Endothelial cell of umbilical vein (primary cell): ENCODE results near the gene NAT16.

Experiments used
- EZH2 ChIP-seq: IDR thresholded peaks from 2 replicates; pipeline ENCODE4 v1.6.1; 2012; ENCODE audit warnings: borderline replicate concordance, low read depth, mild to moderate bottlenecking, moderate library complexity, low read length, inconsistent platforms; ENCODE audit not compliant: severe bottlenecking
- FOS ChIP-seq: IDR thresholded peaks from 2 replicates; pipeline ENCODE4 v1.6.1; 2011; ENCODE audit warnings: mild to moderate bottlenecking, low read length, moderate library complexity, borderline replicate concordance; ENCODE audit not compliant: insufficient read depth
- POLR2A ChIP-seq: IDR thresholded peaks from 2 replicates; pipeline ENCODE4 v1.6.1; 2012; ENCODE audit warnings: low read depth, mild to moderate bottlenecking, control low read depth, low read length
- POLR2AphosphoS5 ChIP-seq: IDR thresholded peaks from 2 replicates; pipeline ENCODE4 v1.6.1; 2012; ENCODE audit warnings: low read depth, mild to moderate bottlenecking, control low read depth, low read length, moderate library complexity; ENCODE audit not compliant: insufficient read depth
- TF ChIP-seq, protein P1 (sequence below), 2 donors: IDR thresholded peaks; 1 replicate in 1 of 2; 2 replicates in 1 of 2; pipeline ENCODE4 v1.5.1; 2011; ENCODE audit warnings: low read length in 2 of 2, mild to moderate bottlenecking in 2 of 2, moderate library complexity in 2 of 2, control low read depth in 1 of 2, inconsistent platforms in 1 of 2, low read depth in 1 of 2; ENCODE audit not compliant: insufficient read depth in 1 of 2; ENCODE audit errors: extremely low read depth in 1 of 2
- TF ChIP-seq, protein P2 (sequence below): IDR thresholded peaks from 2 replicates; pipeline ENCODE4 v1.6.1; 2011; ENCODE audit not compliant: insufficient read depth, insufficient read length

DNA sequence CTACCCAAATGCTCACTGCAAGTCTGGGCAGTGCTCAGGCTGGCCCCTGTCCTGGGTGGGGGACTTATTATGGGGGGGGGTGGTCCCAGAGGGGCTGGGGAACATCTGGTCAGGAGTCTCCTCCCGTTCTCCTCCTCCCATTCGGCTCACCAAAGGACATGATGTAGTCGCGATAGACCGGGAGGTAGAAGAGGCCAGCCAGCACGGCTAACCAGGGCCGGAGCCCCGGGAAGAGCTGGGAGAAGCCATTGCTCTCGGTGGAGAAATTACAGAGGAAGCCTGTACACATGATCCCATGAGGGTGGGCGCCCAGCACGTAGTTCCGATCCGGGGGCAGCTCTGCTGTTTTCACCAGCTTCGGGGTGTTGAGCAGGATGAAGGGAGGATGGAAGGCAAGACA is 18.4 kb upstream of the NAT16 start:
- TF ChIP-seq EZH2 (no peak), POLR2AphosphoS5 (no peak), FOS (no peak), POLR2A (no peak)
- TF ChIP-seq, protein P1, sequence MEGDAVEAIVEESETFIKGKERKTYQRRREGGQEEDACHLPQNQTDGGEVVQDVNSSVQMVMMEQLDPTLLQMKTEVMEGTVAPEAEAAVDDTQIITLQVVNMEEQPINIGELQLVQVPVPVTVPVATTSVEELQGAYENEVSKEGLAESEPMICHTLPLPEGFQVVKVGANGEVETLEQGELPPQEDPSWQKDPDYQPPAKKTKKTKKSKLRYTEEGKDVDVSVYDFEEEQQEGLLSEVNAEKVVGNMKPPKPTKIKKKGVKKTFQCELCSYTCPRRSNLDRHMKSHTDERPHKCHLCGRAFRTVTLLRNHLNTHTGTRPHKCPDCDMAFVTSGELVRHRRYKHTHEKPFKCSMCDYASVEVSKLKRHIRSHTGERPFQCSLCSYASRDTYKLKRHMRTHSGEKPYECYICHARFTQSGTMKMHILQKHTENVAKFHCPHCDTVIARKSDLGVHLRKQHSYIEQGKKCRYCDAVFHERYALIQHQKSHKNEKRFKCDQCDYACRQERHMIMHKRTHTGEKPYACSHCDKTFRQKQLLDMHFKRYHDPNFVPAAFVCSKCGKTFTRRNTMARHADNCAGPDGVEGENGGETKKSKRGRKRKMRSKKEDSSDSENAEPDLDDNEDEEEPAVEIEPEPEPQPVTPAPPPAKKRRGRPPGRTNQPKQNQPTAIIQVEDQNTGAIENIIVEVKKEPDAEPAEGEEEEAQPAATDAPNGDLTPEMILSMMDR (IDR thresholded peaks at IDR 0.05; ENCODE audit: extremely low read depth in 1 of 2, insufficient read depth in 1 of 2, low read depth in 1 of 2, low read length in 2 of 2) = no peak
- TF ChIP-seq, protein P2, sequence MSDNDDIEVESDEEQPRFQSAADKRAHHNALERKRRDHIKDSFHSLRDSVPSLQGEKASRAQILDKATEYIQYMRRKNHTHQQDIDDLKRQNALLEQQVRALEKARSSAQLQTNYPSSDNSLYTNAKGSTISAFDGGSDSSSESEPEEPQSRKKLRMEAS = no peak
